GM15510 (cell line): ENCODE results near the gene SERPINB12.

Source experiments
- POLR2A ChIP-seq: IDR thresholded peaks from 3 replicates; pipeline ENCODE4 v1.6.1; 2011; ENCODE audit warnings: borderline replicate concordance; ENCODE audit not compliant: insufficient read length; ENCODE audit errors: extremely low read depth

Gene SERPINB12, protein sequence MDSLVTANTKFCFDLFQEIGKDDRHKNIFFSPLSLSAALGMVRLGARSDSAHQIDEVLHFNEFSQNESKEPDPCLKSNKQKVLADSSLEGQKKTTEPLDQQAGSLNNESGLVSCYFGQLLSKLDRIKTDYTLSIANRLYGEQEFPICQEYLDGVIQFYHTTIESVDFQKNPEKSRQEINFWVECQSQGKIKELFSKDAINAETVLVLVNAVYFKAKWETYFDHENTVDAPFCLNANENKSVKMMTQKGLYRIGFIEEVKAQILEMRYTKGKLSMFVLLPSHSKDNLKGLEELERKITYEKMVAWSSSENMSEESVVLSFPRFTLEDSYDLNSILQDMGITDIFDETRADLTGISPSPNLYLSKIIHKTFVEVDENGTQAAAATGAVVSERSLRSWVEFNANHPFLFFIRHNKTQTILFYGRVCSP

GRCh38 chr18:63542069-63542468 lies at the start of gene SERPINB12:
SERPINB12 (plus strand) TSS chr18:63542369; CDS start chr18:63556160, 13,791 bp downstream.
- no peak for TF ChIP-seq POLR2A

DNA sequence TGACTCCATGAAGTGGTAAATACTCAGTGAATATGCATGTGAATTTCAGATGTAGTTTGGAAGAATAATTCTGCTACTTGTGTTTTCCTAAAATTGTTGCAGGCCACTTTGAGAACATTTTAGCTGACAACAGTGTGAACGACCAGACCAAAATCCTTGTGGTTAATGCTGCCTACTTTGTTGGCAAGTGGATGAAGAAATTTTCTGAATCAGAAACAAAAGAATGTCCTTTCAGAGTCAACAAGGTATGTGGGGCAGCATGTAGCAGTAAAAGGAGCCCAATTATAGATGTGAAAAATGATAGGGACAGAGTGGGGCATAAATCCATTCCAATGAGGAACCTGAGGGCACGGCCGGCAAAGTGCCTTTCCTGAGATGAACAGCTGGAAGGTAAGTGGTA lies 49.3 kb upstream of the SERPINB12 start:
- TF ChIP-seq POLR2A, result no peak

DNA sequence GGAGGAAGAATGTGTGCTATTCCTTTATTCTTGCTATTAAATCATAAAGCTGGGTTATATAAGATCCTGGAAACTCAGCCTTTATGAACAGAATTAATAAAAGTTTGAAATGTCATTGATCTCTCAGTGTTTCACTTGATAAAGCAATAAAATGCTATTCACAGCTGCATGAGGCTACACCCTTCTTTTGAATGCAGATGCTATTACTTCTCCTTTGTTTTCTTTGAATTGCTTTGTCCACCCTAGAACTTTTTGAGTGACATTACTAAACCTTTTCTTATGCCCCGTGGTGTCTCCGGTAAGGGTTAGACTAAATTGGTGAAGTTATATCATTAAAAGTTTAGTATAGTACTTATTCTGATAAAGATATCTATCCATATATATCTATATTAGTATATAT lies 46.5 kb upstream of the SERPINB12 start:
- TF ChIP-seq POLR2A, result no peak

GRCh38 chr18:63505566-63506335 lies 36.4 kb upstream of the SERPINB12 start:
- TF ChIP-seq POLR2A, result no peak

GRCh38 chr18:63506336-63506646 lies 35.9 kb upstream of the SERPINB12 start:
- no peak for TF ChIP-seq POLR2A

- TF ChIP-seq POLR2A, result no peak
These were observed 33.6 kb upstream of the SERPINB12 start for GRCh38 chr18:63508596-63508995.

DNA sequence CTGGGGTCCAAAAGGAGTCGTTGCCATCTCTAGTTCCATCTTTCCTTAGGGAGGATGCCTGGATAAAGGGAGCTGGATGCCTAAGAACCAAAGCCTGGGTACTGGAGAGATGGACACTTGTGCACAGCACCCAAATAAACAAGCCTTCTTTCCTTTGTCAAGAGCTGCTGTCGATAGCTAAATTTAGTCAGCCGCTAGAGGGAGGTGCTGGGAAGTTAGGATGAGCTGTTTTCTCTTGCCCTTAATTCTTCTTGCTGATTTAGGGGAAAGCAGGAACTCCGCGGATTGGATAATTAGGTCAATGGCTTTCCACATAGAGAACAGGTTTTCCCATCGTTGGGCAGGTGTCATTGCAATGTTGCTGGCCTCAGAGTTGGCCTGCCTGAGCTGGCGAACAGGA lies 30.9 kb upstream of the SERPINB12 start:
- no peak for TF ChIP-seq POLR2A

DNA sequence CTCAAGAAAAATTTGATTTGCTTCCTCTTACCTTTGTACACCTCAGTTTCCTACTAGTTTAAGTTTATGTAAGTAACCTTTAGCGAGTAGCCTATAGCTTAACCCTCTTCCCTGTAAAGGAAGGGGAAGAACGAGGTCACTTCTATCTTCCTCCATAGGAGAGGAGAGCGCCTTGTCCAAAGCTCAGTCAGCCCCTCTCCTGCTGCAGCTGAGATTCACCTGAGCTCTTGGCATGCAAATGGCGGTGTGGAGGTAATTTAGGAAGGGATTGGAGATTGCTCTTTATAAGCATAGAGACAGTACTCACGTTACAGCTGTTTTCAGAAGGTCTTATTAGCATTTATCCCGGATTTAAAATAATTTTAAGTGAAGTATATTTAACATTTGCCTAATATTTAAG lies 27.8 kb upstream of the SERPINB12 start:
- no peak for TF ChIP-seq POLR2A

- TF ChIP-seq POLR2A, result no peak
These were observed 27.1 kb upstream of the SERPINB12 start for GRCh38 chr18:63514888-63515678.

GRCh38 chr18:63515801-63516200 lies 26.4 kb upstream of the SERPINB12 start:
- no peak for TF ChIP-seq POLR2A

DNA sequence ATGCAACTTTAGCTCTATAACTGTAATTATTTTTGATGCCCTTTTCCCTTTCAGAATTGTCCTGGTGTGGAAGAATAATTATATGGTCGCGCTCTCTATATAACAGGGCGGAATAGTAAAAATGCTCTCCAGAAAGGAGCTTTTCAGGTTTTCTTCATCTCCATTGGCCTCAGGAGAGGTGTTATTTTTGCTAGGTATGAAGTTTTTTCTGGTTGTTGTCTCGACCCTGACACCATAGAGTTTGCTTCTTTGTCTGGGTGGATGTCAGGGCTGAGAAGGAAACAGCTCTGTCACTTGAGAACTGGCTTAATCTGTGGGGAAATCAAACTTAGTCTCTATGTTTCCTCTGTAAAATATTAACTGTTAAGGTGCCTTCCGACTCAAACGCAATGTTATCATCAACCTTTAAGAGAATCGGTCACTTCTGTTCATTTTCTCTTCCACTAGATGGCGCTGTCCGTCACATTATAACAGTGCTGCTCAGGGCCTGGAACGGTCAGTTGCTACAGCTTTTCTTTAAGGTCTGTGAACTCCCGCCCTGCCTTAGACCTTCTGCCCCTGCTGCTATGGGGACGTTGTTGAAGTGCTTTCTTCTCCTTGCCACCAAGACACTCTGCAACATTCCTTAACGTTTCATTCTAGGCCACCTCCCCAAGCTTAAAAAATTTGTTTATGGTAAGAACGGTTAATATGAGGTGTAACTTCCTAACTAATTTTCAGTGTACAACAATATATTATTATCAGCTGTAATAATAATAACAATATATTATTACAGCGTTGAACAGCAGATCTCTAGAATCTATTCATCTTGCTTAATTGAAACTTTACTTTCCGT lies 23.8 kb upstream of the SERPINB12 start:
- TF ChIP-seq POLR2A, result no peak

DNA sequence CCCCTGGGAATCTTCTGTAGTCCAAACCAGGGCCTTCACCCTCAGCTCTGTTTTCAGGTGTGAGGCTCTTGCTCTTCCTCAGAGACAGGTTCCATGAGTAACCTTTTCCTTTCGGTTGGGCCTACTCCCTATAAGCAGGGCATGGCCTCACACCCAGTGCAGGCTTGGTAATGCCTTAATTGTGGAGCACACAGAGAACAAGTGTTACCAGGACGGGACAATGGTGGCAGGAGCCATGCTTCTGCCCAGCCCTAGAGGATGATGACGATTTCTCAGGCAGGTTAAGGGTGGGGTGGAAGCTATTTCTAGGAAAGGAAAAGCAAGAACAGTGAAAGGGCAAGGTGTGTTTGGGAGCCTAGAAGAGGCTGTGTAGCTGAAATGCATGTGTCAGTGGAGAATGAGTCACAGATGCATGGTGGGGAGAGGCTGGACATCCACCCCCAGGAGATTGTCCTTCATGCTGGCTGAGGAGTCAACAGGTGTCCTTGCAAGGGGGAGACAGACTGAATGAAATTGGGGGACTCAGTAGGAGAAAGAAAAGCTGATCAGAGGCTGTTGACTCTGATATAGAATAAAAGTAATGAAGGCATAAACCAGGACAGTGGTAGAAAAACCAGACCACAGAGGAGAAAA lies 22.0 kb upstream of the SERPINB12 start:
- TF ChIP-seq POLR2A, result no peak

DNA sequence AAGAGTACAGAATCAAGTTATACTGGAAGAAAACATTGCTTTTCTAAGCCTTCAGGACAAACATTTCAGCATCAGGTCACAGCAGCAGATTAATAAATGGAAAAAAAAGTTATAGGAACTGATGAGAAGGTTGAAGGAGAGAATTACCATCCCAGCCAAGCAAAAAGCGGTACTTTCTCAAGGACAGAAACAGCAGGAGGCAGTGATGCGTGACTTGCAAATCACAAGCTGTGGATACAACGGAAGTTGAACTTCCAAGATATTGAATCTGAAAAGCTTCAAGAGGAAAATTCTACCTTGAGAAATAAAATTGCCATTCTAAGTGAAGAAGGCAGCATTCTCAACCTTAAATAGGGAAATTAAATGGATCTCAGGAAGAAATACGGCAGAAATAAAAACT lies 18.5 kb upstream of the SERPINB12 start:
- no peak for TF ChIP-seq POLR2A

DNA sequence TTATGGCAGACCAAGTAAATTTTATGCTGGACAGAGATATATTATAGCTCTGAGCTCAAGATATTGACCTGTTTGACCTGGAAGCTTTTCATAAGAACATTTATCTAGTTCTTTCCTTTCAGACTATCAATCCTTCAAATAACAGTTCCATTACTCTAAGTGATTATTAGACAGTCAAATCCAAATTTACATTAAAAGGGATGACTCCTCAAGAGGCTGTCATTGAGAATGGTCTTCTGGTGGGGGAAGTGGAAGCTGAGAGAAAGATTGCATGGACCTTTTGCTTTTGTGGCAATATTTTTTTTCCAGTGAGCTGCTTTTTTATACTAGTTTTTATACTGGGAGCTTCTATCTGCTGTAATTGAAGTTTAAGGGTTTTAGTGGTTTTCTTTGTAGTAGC lies 14.9 kb upstream of the SERPINB12 start:
- no peak for TF ChIP-seq POLR2A
